H9 (cell line): ENCODE measurements around the gene TGDS. TPM values are rescaled to one million over a fixed set of nuclear protein-coding genes. Genes with fewer than 3 reads are reported as not detected.

Experiments used
- DNase-seq: peaks from one replicate; pipeline ENCODE4 v3.0.0-alpha.2; 2017
- H2AFZ ChIP-seq: one replicate; pipeline ENCODE4 v1.6.1; 2013; ENCODE audit warnings: mild to moderate bottlenecking, low read length, control low read depth, moderate library complexity
- H2AK5ac ChIP-seq: 2 replicates; pipeline ENCODE4 v1.6.1; 2013; ENCODE audit warnings: low read length, control low read depth, mixed read lengths; ENCODE audit not compliant: insufficient read length
- H2BK120ac ChIP-seq: one replicate; pipeline ENCODE4 v1.6.1; 2013; ENCODE audit warnings: low read depth, mild to moderate bottlenecking, low read length, control low read depth, inconsistent platforms; ENCODE audit not compliant: poor library complexity, severe bottlenecking
- H2BK12ac ChIP-seq: 2 replicates; pipeline ENCODE4 v1.6.1; 2013; ENCODE audit warnings: low read length, control low read depth, mixed read lengths, low read depth; ENCODE audit not compliant: insufficient read length
- H2BK15ac ChIP-seq: 2 replicates; pipeline ENCODE4 v1.6.1; 2013; ENCODE audit warnings: low read depth, low read length, control low read depth
- H2BK20ac ChIP-seq: one replicate; pipeline ENCODE4 v1.6.1; 2013; ENCODE audit warnings: low read depth, mild to moderate bottlenecking, low read length, control low read depth, inconsistent platforms; ENCODE audit not compliant: poor library complexity, severe bottlenecking
- H2BK5ac ChIP-seq: 2 replicates; pipeline ENCODE4 v1.6.1; 2013; ENCODE audit warnings: low read length, control low read depth, mixed read lengths; ENCODE audit not compliant: insufficient read length
- H3K14ac ChIP-seq: 2 replicates; pipeline ENCODE4 v1.6.1; 2013; ENCODE audit warnings: low read length, control low read depth; ENCODE audit not compliant: insufficient read depth
- H3K18ac ChIP-seq: 2 replicates; pipeline ENCODE4 v1.6.1; 2013; ENCODE audit warnings: low read depth, mild to moderate bottlenecking, mixed read lengths, low read length, control low read depth; ENCODE audit not compliant: insufficient read length
- H3K23ac ChIP-seq: 2 replicates; pipeline ENCODE4 v1.6.1; 2013; ENCODE audit warnings: low read length, control low read depth, mixed read lengths, low read depth; ENCODE audit not compliant: insufficient read length
- H3K23me2 ChIP-seq: 2 replicates; pipeline ENCODE4 v1.6.1; 2013; ENCODE audit warnings: low read depth, mild to moderate bottlenecking, mixed read lengths, low read length, control low read depth; ENCODE audit not compliant: insufficient read length, poor library complexity, severe bottlenecking
- H3K27ac ChIP-seq: 2 replicates; pipeline ENCODE4 v1.5.1; 2013; ENCODE audit warnings: low read length, control low read depth, mixed read lengths, low read depth; ENCODE audit not compliant: insufficient read length
- H3K27me3 ChIP-seq: 2 replicates; pipeline ENCODE4 v1.6.1; 2013; ENCODE audit warnings: low read length, control low read depth, inconsistent platforms; ENCODE audit not compliant: insufficient read depth
- H3K4ac ChIP-seq: 2 replicates; pipeline ENCODE4 v1.6.1; 2013; ENCODE audit warnings: low read depth, mild to moderate bottlenecking, control low read depth, inconsistent platforms, low read length, moderate library complexity
- H3K4me1 ChIP-seq: 2 replicates; pipeline ENCODE4 v1.6.1; 2013; ENCODE audit warnings: low read length, control low read depth, inconsistent platforms; ENCODE audit not compliant: insufficient read depth
- H3K4me2 ChIP-seq: 2 replicates; pipeline ENCODE4 v1.6.1; 2013; ENCODE audit warnings: low read length, control low read depth, mixed read lengths; ENCODE audit not compliant: insufficient read length, insufficient read depth
- H3K56ac ChIP-seq: 2 replicates; pipeline ENCODE4 v1.6.1; 2013; ENCODE audit warnings: low read depth, mild to moderate bottlenecking, mixed read lengths, low read length, control low read depth; ENCODE audit not compliant: insufficient read length
- H3K79me1 ChIP-seq: 2 replicates; pipeline ENCODE4 v1.6.1; 2013; ENCODE audit warnings: low read depth, mild to moderate bottlenecking, moderate library complexity, low read length, control low read depth, inconsistent platforms; ENCODE audit not compliant: insufficient read depth, poor library complexity, severe bottlenecking
- H3K79me2 ChIP-seq: 2 replicates; pipeline ENCODE4 v1.6.1; 2013; ENCODE audit warnings: low read length, control low read depth, inconsistent platforms; ENCODE audit not compliant: insufficient read depth
- H3K9ac ChIP-seq: 2 replicates; pipeline ENCODE4 v1.6.1; 2013; ENCODE audit warnings: low read length, control low read depth, mixed read lengths; ENCODE audit not compliant: insufficient read length; ENCODE audit errors: extremely low read depth
- H3K9me3 ChIP-seq: one replicate; pipeline ENCODE4 v1.6.1; 2013; ENCODE audit warnings: low read depth, low read length, inconsistent platforms; ENCODE audit not compliant: control insufficient read depth
- H3T11ph ChIP-seq: one replicate; pipeline ENCODE4 v1.6.1; 2013; ENCODE audit warnings: mild to moderate bottlenecking, low read length, control low read depth, inconsistent platforms
- H4K20me1 ChIP-seq: one replicate; pipeline ENCODE4 v1.6.1; 2013; ENCODE audit not compliant: control insufficient read depth, insufficient read length, insufficient read depth
- H4K5ac ChIP-seq: 2 replicates; pipeline ENCODE4 v1.6.1; 2013; ENCODE audit warnings: low read depth, mild to moderate bottlenecking, mixed read lengths, low read length, control low read depth; ENCODE audit not compliant: insufficient read length
- H4K8ac ChIP-seq: replicated peaks from 2 replicates; pipeline ENCODE4 v1.6.1; 2013; ENCODE audit warnings: low read length, control low read depth, mixed read lengths, low read depth; ENCODE audit not compliant: insufficient read length
- H4K91ac ChIP-seq: 2 replicates; pipeline ENCODE4 v1.6.1; 2013; ENCODE audit warnings: low read depth, mild to moderate bottlenecking, moderate library complexity, mixed read lengths, low read length, control low read depth; ENCODE audit not compliant: insufficient read length
- H3K27ac Mint-ChIP-seq, 3 experiments: 2 replicates in 2 of 3; 3 replicates in 1 of 3; pipeline ENCODE4 v1.8.0; 2020 to 2021; ENCODE audit warnings: mixed read lengths in 3 of 3, mild to moderate bottlenecking in 1 of 3, moderate library complexity in 1 of 3
- H3K27me3 Mint-ChIP-seq: 2 replicates; pipeline ENCODE4 v1.8.0; 2021; ENCODE audit warnings: low read depth, mild to moderate bottlenecking, moderate library complexity, mixed read lengths
- H3K36me3 Mint-ChIP-seq, 3 experiments: 2 replicates in 2 of 3; 3 replicates in 1 of 3; pipeline ENCODE4 v1.8.0; 2020 to 2021; ENCODE audit warnings: low read depth in 3 of 3, mixed read lengths in 3 of 3; ENCODE audit not compliant: insufficient read depth in 1 of 3
- H3K4me1 Mint-ChIP-seq, 2 experiments: 2 replicates each; pipeline ENCODE4 v1.8.0; 2020; ENCODE audit warnings: mixed read lengths in 2 of 2
- H3K4me3 Mint-ChIP-seq, 2 experiments: 2 replicates in 1 of 2; 3 replicates in 1 of 2; pipeline ENCODE4 v1.8.0; 2020 to 2021; ENCODE audit warnings: mild to moderate bottlenecking in 2 of 2, mixed read lengths in 2 of 2, moderate library complexity in 1 of 2
- H3K9me3 Mint-ChIP-seq, 2 experiments: 2 replicates in 1 of 2; 3 replicates in 1 of 2; pipeline ENCODE4 v1.8.0; 2020; ENCODE audit warnings: mild to moderate bottlenecking in 2 of 2, mixed read lengths in 2 of 2, moderate library complexity in 1 of 2
- WGBS: extraction: QIAGEN DNeasy Blood & Tissue Kit; methylation state at CpG from one replicate; pipeline ENCODE4 v1.1.7; 2013; ENCODE audit warnings: missing lambda C conversion rate, low lambda C conversion rate, mixed read lengths; ENCODE audit not compliant: insufficient read length; ENCODE audit errors: extremely low coverage; 5-methylcytosine and 5-hydroxymethylcytosine counted together
- total RNA-seq: library from RNA; stranded (reverse); gene quantifications from 2 replicates; pipeline ENCODE4 v1.2.1, GENCODE V29; 2021
- TF ChIP-seq, protein P1 (sequence below): fragments of 200-600 bp; sonication (generic); conservative IDR thresholded peaks from 3 replicates; pipeline ENCODE4 v1.8.0; 2021; ENCODE audit warnings: antibody characterized with exemption, mild to moderate bottlenecking

The TGDS gene
- total RNA-seq, 1 experiment from 2014 or later: 13.9 TPM

DNA sequence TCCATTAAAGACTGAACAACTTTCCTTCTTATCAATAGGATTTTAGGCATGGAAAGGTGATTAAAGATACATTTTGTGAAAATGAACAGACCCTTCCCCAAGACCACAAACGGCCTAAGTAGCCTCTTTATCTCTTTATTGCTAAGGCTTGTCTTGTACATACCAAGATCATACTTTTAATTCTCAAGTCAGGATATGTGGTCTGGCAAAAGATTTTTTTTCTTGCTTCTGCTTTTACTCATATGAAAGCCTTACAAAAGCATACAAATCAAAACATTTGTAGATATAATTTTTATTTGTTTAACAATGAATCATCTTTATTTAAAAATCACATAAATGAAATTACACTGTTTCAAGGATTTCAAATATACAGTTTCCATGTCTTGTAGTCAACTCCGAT is 35.8 kb downstream of the TGDS start:
- no peak for DNase-seq
- Histone ChIP-seq H3K27me3 (no peaks in the 10 kb centered on the region), H4K8ac (no peak overlapping the region), H2AK5ac (no peak overlapping the region), H2BK20ac (no peak overlapping the region), H2BK15ac (no peak overlapping the region), H2BK120ac (no peak overlapping the region), H3K23me2 (no peaks in the 10 kb centered on the region), H4K20me1 (no peaks in the 10 kb centered on the region), H3K4me1 (no peaks in the 10 kb centered on the region), H2BK12ac (no peak overlapping the region), H3K79me1 (no peaks in the 10 kb centered on the region), H3K4me2 (no peak overlapping the region), H3K14ac (no peak overlapping the region), H3K9me3 (no peaks in the 10 kb centered on the region), H3K56ac (no peak overlapping the region), H3K18ac (no peak overlapping the region), H3K23ac (no peak overlapping the region), H3K9ac (no peak overlapping the region), H3K79me2 (no peaks in the 10 kb centered on the region), H2BK5ac (no peak overlapping the region), H3K4ac (no peak overlapping the region), H2AFZ (no peak overlapping the region), H3K27ac (no peak overlapping the region), H4K5ac (no peak overlapping the region), H3T11ph (no peak overlapping the region), H4K91ac (no peak overlapping the region)
- TF ChIP-seq, protein P1, sequence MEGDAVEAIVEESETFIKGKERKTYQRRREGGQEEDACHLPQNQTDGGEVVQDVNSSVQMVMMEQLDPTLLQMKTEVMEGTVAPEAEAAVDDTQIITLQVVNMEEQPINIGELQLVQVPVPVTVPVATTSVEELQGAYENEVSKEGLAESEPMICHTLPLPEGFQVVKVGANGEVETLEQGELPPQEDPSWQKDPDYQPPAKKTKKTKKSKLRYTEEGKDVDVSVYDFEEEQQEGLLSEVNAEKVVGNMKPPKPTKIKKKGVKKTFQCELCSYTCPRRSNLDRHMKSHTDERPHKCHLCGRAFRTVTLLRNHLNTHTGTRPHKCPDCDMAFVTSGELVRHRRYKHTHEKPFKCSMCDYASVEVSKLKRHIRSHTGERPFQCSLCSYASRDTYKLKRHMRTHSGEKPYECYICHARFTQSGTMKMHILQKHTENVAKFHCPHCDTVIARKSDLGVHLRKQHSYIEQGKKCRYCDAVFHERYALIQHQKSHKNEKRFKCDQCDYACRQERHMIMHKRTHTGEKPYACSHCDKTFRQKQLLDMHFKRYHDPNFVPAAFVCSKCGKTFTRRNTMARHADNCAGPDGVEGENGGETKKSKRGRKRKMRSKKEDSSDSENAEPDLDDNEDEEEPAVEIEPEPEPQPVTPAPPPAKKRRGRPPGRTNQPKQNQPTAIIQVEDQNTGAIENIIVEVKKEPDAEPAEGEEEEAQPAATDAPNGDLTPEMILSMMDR: no peak
- H3K4me3 Mint-ChIP-seq: no peak overlapping the region
- H3K36me3 Mint-ChIP-seq: peaks cover 0 to 3% (median 0%) of the 10 kb centered on the region in 3 experiments; a peak in 1 of 7 replicates
- H3K4me1 Mint-ChIP-seq: no peaks in the 10 kb centered on the region
- no peaks in the 10 kb centered on the region; the same call in 1 of the 2 replicates for H3K27me3 Mint-ChIP-seq
- no peaks in the 10 kb centered on the region for H3K9me3 Mint-ChIP-seq
- WGBS: no CpG with 5 or more reads among the region's 2 CpGs
- H3K27ac Mint-ChIP-seq: no peak overlapping the region
